GM15510 (cell line): Measurements from ENCODE around the gene PRAMEF17.
"Not testable (repeated sequence)": the region's sequence is repeated elsewhere in the genome, so short reads cannot be mapped to it uniquely, and the experiment has no call there.

ENCODE experiments used
- POLR2A ChIP-seq: IDR thresholded peaks from 3 replicates; pipeline ENCODE4 v1.6.1; 2011; ENCODE audit warnings: borderline replicate concordance; ENCODE audit not compliant: insufficient read length; ENCODE audit errors: extremely low read depth

The PRAMEF17 gene

GRCh38 chr1:13389332-13389731 is at the start of gene PRAMEF17:
Gene PRAMEF17 (plus strand): TSS chr1:13389632. CDS start chr1:13389658, 26 bp downstream.
- TF ChIP-seq POLR2A: not testable (repeated sequence)

- not testable (repeated sequence) for TF ChIP-seq POLR2A
These were observed 42.4 kb upstream of the PRAMEF17 start, which contains the start of gene PRAMEF14 for GRCh38 chr1:13347034-13347433. Gene PRAMEF14 (minus strand): TSS chr1:13347134. CDS start chr1:13345314, 1,820 bp downstream.

GRCh38 chr1:13407811-13408210 is 18.4 kb downstream of the PRAMEF17 start:
- no peak for TF ChIP-seq POLR2A

- not testable (repeated sequence) for TF ChIP-seq POLR2A
These were observed 20.7 kb downstream of the PRAMEF17 start, which contains the start of gene PRAMEF20 for GRCh38 chr1:13410150-13410549. Gene PRAMEF20 (plus strand): TSS chr1:13410450. CDS start chr1:13416355, 5,905 bp downstream.

GRCh38 chr1:13430495-13430894 is 41.1 kb downstream of the PRAMEF17 start:
- no peak for TF ChIP-seq POLR2A

GRCh38 chr1:13432251-13432650 is 42.8 kb downstream of the PRAMEF17 start:
- no peak for TF ChIP-seq POLR2A

- TF ChIP-seq POLR2A: no peak
These were observed 46.0 kb downstream of the PRAMEF17 start for GRCh38 chr1:13435458-13435857.
